ENCODE measurements around the gene SOS1.

- TF ChIP-seq POLR2AphosphoS5 (IDR thresholded peaks at IDR 0.05; ENCODE audit: low read depth, low read length) (no peak), POLR2A (IDR thresholded peaks at IDR 0.05; ENCODE audit: low read depth, low read length) (no peak)
These were observed 129.0 kb downstream of the SOS1 start for GRCh38 chr2:38991899-38992298.

Data from GM12892 (cell line).